ENCODE data around the gene MYO1D.

DNA sequence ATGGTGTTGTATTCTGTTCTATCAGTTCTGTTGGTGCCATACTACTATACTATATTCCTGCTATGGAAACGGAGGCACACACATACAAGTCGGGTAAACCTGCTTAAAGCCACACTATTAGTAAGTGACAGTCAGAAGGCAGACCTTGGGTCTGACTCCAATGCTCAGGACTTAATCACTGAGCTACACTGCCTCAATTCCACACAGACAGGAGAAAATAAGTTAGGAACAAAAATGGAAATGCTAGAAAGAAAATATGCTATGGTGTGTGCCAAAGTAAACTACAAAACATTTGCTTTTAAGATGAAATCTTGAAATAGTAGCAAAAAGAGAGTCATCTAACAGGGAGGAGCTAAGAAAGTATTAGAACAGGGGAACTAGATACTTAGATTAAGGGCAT lies 48.1 kb downstream of the MYO1D start:
- TF ChIP-seq, protein P1, sequence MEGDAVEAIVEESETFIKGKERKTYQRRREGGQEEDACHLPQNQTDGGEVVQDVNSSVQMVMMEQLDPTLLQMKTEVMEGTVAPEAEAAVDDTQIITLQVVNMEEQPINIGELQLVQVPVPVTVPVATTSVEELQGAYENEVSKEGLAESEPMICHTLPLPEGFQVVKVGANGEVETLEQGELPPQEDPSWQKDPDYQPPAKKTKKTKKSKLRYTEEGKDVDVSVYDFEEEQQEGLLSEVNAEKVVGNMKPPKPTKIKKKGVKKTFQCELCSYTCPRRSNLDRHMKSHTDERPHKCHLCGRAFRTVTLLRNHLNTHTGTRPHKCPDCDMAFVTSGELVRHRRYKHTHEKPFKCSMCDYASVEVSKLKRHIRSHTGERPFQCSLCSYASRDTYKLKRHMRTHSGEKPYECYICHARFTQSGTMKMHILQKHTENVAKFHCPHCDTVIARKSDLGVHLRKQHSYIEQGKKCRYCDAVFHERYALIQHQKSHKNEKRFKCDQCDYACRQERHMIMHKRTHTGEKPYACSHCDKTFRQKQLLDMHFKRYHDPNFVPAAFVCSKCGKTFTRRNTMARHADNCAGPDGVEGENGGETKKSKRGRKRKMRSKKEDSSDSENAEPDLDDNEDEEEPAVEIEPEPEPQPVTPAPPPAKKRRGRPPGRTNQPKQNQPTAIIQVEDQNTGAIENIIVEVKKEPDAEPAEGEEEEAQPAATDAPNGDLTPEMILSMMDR (IDR thresholded peaks at IDR 0.05; ENCODE audit: low read length) = no peak
- no peak for TF ChIP-seq EZH2phosphoT487 (IDR thresholded peaks at IDR 0.05; ENCODE audit: low read length)

All from MM.1S (cell line).